HepG2 (cell line): ENCODE results near the gene LRRC55. TPM values are rescaled to one million over a fixed set of nuclear protein-coding genes. Genes with fewer than 3 reads are reported as not detected.

Experiments used
- HCFC1 ChIP-seq: fragments of 150-350 bp; IDR thresholded peaks from 2 replicates; pipeline ENCODE4 v1.6.1; 2014; ENCODE audit warnings: low read depth, low read length
- polyA plus RNA-seq, 8 experiments: library from polyadenylated mRNA; depleted of rRNA in 3 of 8; stranded (reverse) in 7 of 8; unstranded in 1 of 8; fragments of >200 nt; fragmentation: Illumina TruSeq in 4 of 8; extraction: Trizol in 4 of 8; gene quantifications; 2 replicates each; pipeline versions ENCODE4 v1.2.1 to v1.2.3, GENCODE V29; 2011 to 2016; ENCODE audit warnings: low read depth in 4 of 8, missing spikeins in 1 of 8, mixed read lengths in 1 of 8; ENCODE audit not compliant: insufficient read depth in 1 of 8
- total RNA-seq, 5 experiments: library from RNA; depleted of rRNA; stranded (reverse); fragments of >200 nt; fragmentation: Illumina TruSeq; extraction: Trizol; gene quantifications; 2 replicates each; pipeline ENCODE4 v1.2.3, GENCODE V29; 2016; ENCODE audit warnings: low read depth in 1 of 5
- TF ChIP-seq, protein P1 (sequence below): sonication (generic); formaldehyde crosslinking; IDR thresholded peaks from 2 replicates; pipeline ENCODE4 v1.4.0; 2020; ENCODE audit warnings: missing genetic modification reagents, borderline replicate concordance
- TF ChIP-seq, protein P2 (sequence below), 2 experiments: sonication (generic) in 1 of 2; formaldehyde crosslinking in 1 of 2; IDR thresholded peaks; 2 replicates each; pipeline versions ENCODE4 v1.4.0 to v1.6.1; 2016 to 2020; ENCODE audit warnings: borderline replicate concordance in 1 of 2, low read depth in 1 of 2, mild to moderate bottlenecking in 1 of 2, missing genetic modification reagents in 1 of 2
- TF ChIP-seq, protein P3 (sequence below): IDR thresholded peaks from 2 replicates; pipeline ENCODE4 v1.6.1; 2012; ENCODE audit warnings: low read length, improper control_type of control experiment

The LRRC55 gene
- total and polyA plus RNA-seq, 2 of the 13 experiments (the other 11 are each of a cell fraction or from before 2014, with no cell fraction given), result not detected

GRCh38 chr11:57144075-57144474, 37.7 kb upstream of the LRRC55 start (continued):
- TF ChIP-seq, protein P1, sequence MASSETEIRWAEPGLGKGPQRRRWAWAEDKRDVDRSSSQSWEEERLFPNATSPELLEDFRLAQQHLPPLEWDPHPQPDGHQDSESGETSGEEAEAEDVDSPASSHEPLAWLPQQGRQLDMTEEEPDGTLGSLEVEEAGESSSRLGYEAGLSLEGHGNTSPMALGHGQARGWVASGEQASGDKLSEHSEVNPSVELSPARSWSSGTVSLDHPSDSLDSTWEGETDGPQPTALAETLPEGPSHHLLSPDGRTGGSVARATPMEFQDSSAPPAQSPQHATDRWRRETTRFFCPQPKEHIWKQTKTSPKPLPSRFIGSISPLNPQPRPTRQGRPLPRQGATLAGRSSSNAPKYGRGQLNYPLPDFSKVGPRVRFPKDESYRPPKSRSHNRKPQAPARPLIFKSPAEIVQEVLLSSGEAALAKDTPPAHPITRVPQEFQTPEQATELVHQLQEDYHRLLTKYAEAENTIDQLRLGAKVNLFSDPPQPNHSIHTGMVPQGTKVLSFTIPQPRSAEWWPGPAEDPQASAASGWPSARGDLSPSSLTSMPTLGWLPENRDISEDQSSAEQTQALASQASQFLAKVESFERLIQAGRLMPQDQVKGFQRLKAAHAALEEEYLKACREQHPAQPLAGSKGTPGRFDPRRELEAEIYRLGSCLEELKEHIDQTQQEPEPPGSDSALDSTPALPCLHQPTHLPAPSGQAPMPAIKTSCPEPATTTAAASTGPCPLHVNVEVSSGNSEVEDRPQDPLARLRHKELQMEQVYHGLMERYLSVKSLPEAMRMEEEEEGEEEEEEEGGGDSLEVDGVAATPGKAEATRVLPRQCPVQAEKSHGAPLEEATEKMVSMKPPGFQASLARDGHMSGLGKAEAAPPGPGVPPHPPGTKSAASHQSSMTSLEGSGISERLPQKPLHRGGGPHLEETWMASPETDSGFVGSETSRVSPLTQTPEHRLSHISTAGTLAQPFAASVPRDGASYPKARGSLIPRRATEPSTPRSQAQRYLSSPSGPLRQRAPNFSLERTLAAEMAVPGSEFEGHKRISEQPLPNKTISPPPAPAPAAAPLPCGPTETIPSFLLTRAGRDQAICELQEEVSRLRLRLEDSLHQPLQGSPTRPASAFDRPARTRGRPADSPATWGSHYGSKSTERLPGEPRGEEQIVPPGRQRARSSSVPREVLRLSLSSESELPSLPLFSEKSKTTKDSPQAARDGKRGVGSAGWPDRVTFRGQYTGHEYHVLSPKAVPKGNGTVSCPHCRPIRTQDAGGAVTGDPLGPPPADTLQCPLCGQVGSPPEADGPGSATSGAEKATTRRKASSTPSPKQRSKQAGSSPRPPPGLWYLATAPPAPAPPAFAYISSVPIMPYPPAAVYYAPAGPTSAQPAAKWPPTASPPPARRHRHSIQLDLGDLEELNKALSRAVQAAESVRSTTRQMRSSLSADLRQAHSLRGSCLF (CRISPR knock-in tag), result no peak
- TF ChIP-seq HCFC1, result no peak
- TF ChIP-seq, protein P2, sequence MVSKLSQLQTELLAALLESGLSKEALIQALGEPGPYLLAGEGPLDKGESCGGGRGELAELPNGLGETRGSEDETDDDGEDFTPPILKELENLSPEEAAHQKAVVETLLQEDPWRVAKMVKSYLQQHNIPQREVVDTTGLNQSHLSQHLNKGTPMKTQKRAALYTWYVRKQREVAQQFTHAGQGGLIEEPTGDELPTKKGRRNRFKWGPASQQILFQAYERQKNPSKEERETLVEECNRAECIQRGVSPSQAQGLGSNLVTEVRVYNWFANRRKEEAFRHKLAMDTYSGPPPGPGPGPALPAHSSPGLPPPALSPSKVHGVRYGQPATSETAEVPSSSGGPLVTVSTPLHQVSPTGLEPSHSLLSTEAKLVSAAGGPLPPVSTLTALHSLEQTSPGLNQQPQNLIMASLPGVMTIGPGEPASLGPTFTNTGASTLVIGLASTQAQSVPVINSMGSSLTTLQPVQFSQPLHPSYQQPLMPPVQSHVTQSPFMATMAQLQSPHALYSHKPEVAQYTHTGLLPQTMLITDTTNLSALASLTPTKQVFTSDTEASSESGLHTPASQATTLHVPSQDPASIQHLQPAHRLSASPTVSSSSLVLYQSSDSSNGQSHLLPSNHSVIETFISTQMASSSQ (IDR thresholded peaks at IDR 0.05; ENCODE audit: low read depth), result no peak
- TF ChIP-seq, protein P2 (CRISPR knock-in tag; IDR thresholded peaks at IDR 0.05; ENCODE audit: borderline replicate concordance), result no peak
- TF ChIP-seq, protein P3, sequence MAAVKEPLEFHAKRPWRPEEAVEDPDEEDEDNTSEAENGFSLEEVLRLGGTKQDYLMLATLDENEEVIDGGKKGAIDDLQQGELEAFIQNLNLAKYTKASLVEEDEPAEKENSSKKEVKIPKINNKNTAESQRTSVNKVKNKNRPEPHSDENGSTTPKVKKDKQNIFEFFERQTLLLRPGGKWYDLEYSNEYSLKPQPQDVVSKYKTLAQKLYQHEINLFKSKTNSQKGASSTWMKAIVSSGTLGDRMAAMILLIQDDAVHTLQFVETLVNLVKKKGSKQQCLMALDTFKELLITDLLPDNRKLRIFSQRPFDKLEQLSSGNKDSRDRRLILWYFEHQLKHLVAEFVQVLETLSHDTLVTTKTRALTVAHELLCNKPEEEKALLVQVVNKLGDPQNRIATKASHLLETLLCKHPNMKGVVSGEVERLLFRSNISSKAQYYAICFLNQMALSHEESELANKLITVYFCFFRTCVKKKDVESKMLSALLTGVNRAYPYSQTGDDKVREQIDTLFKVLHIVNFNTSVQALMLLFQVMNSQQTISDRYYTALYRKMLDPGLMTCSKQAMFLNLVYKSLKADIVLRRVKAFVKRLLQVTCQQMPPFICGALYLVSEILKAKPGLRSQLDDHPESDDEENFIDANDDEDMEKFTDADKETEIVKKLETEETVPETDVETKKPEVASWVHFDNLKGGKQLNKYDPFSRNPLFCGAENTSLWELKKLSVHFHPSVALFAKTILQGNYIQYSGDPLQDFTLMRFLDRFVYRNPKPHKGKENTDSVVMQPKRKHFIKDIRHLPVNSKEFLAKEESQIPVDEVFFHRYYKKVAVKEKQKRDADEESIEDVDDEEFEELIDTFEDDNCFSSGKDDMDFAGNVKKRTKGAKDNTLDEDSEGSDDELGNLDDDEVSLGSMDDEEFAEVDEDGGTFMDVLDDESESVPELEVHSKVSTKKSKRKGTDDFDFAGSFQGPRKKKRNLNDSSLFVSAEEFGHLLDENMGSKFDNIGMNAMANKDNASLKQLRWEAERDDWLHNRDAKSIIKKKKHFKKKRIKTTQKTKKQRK, result no peak
